ENCODE measurements around the gene LY6G5B. TPM values are rescaled to one million over a fixed set of nuclear protein-coding genes. Genes with fewer than 3 reads are reported as not detected.
A peak's percentile ranks its signal among the peaks of the same experiment; 100 is the strongest.
"Not testable (repeated sequence)": the region's sequence is repeated elsewhere in the genome, so short reads cannot be mapped to it uniquely, and the experiment has no call there.

The LY6G5B gene
- total RNA-seq, 1 experiment from 2014 or later = 1.1 TPM

DNA sequence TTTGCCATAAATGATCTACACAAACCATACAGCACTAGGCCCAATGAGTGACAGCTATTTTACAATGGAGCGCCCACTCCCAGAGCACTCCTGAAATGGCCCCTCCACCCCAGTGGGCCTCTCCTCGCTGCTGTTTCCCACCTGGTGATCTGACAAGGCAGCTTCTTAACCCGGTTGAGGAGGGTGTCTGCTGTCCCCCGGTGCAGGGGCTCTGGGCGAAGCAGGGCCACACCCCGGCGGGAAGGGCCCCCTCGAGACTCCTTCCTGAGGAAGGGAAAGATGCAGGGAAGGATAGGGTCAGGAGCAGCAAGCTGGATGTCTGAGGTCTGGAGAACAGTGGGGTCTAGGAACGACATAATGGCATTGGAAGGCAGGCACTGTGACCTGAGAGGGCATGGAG is 23.1 kb downstream of the LY6G5B start:
- no peaks in the 10 kb centered on the region for H3K36me3 ChIP-seq
- H3K9me3 ChIP-seq = no peaks in the 10 kb centered on the region

DNA sequence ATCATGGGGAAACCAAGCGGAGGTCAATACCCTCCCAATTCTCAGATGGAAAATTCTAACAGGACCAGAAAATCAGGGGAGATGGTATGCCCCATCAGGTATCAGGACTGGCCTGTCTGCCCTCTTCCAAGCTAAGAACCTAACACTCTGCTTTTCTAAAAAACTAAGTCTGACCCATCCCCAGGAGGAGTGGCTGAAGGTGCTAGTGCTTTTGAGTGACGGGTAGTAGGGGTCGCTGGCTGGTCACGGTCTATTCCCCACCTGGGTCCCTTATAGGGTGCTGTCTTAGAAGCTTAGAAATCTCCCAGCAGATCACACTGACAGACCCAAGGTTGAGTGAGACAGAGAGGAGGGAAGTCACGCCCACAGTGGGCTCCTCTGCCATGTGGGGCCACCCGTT is 23.8 kb downstream of the LY6G5B start:
- H3K4me3 ChIP-seq = no peak overlapping the region
- no peak for DNase-seq
- no peaks in the 10 kb centered on the region for H3K9me3 ChIP-seq
- no peaks in the 10 kb centered on the region for H3K27me3 ChIP-seq
- H3K36me3 ChIP-seq = no peaks in the 10 kb centered on the region

More for the DNA sequence above, 23.1 kb downstream of the LY6G5B start:
- Histone ChIP-seq H3K27me3 (no peaks in the 10 kb centered on the region), H3K4me3 (no peak overlapping the region)
- no peak for DNase-seq

DNA sequence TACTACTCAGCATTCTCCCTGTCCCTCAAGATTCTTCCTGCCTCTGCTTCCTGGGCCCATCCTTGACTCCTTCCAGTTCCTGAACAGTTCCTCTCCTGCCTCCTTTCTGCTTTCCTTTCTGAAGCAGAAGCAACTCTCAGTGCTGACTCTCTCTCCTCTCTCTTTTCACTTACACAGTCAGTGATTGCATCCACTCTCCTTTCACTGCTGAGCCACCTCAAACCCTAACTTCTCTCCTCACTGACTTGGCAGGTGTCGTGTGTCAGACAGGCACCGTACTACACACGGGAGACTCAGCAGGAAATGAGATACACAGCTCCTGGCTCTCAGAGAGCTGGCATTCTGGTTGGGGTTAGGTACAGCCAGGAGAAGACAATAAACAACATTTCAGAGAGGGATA is 27.8 kb downstream of the LY6G5B start:
- Histone ChIP-seq H3K9me3 (no peaks in the 10 kb centered on the region), H3K4me3 (no peak overlapping the region)
- DNase-seq = peak; percentile 9

DNA sequence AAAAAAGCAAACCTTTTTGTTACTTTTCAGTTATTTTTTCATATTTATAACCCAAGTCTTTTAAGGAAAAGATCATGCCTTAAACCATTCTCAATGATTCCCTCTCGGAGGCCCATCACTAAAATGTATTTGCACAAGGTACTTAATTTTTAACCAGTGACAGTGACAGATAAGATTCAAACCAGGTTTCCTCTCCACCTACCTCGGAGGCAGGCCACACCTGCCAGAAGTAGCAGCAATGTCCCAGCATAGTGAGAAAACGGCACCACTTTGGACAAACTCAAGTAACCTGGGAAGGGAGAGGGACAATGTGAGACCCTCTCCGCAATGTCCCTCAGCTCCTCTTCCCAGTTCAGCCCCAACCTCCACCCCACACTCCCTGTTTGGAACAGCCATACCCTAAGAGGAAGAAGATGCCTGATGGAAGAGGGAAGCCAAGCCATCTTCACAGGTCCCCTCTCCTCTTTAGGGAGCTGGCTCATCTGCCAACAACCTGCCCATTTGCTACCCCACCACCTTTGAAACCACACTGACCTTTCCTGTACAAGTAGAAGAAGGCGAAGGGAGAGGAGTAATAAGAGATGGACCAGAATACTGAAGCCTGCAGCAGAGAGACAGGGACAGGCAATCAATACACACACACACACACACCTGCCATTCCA is 31.1 kb downstream of the LY6G5B start:
- no peaks in the 10 kb centered on the region for H3K36me3 ChIP-seq
- no peaks in the 10 kb centered on the region for H3K9me3 ChIP-seq
- no peaks in the 10 kb centered on the region for H3K27me3 ChIP-seq
- no peak for DNase-seq
- no peak overlapping the region for H3K4me3 ChIP-seq

More for the DNA sequence above, 27.8 kb downstream of the LY6G5B start:
- Histone ChIP-seq H3K36me3 (no peaks in the 10 kb centered on the region), H3K27me3 (no peaks in the 10 kb centered on the region)

DNA sequence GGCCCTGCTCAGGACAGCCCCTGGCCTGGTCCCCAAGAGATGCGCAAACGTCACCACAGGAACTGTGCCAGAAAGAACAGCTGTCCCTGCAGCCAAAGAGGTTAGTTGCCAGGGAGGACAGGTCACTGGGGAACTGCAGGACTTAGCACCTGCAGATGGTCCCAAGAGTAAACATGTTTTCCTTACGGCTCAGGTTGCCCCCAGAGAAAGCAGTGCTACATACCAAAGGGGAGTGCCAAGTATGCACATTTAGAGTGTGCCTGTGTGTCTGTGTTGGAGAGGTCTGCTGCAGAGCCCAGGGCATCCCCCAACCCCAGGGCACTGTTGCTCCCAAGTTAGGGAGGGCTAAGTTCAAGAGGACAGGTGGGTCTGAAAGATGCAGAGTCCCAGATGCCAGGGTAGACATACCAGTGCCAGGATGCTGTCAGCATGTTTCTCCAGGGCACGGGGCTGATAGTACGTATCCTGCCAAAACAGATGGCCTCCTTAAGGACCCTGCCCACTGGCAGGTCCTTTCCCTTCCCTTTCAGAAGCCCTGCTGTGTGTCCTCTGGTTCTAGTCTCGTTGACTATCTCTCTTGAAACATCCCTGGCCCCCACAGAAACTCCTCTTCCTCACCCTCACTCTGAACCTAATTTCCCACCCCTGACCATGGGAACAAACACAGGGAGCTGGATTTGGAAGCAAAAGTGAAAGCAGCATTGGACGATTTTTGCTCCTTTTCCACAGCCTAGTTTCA is 32.1 kb downstream of the LY6G5B start:
- peak overlapping the region; percentile 91 for H3K4me3 ChIP-seq
- DNase-seq = no peak
- no peaks in the 10 kb centered on the region for H3K36me3 ChIP-seq
- H3K27me3 ChIP-seq = no peaks in the 10 kb centered on the region
- H3K9me3 ChIP-seq = no peaks in the 10 kb centered on the region

DNA sequence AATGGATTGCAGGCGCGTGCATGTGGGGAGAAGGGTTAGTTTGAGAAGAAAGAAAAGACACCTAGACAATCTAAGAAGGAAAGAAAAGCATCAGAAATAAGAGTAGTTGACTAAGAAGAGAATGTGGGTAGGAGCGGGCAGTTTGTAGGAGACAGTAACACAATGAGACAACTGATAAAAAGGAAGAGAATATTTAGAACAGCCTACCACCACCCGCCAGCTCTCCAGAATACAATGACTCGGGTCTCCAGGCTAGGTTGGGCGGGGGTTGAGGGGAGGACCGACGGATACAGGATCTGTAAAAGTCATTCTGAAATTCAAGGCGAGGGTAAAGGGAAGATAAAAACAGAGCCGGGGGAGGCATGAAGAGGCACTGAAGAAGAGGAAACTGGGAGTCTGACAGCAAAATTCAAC is 32.6 kb downstream of the LY6G5B start:
- DNase-seq = peak; percentile 4
- Histone ChIP-seq H3K27me3 (no peaks in the 10 kb centered on the region), H3K9me3 (no peaks in the 10 kb centered on the region), H3K4me3 (peak overlapping the region; percentile 91), H3K36me3 (no peaks in the 10 kb centered on the region)

DNA sequence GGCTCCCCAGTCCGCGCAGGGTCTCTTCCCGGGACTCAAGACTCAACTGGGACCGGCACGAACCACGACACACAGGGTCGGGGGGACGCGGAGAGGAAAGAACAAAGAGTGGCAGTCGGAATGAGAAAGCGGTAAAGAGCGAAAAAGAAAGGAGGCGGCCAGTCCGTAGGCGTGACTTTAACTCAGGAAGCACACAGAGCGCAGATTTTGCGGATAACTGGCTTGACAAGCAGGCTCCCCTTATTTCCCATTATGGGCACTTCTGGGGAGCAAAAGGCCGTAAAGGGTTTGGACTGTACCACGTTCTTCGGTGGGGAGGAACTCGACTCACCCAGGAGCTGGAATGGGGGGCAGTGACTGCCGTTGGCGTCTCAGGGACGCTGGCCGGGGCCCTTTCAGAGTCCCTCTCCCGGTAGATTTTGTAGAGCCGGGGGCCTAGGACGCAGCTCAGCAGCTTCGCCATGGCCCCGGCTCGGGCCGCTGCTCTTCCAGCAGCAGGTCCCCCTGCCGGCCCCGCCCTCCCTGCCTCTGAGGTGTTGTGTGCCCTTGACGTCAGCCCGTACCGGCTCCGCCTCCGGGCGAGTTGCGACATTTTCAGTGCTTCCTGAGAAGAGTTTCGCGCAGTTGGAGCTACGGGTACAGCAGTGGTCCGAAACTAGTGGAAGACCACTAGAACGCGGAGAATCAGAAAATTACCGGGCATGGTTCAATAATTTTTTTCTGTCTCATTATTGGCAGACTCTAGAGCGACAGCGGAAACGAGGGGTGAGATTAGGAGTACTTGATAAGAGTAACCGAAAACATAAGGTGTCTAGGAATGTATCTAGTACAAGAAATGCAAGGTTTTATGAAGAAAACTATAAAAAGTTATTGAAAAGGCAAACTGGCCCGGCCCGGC is 33.3 kb downstream of the LY6G5B start, which contains the start of gene ABHD16A:
ABHD16A (minus strand) TSS at position 506 of the 898 bp plus-strand sequence; CDS start at position 463, 43 bp downstream.
- Histone ChIP-seq H3K9me3 (no peaks in the 10 kb centered on the region), H3K36me3 (no peaks in the 10 kb centered on the region), H3K4me3 (peak within 1 kb of the TSS; percentile 91), H3K27me3 (no peaks in the 10 kb centered on the region)
- DNase-seq = peak; percentile 96

DNA sequence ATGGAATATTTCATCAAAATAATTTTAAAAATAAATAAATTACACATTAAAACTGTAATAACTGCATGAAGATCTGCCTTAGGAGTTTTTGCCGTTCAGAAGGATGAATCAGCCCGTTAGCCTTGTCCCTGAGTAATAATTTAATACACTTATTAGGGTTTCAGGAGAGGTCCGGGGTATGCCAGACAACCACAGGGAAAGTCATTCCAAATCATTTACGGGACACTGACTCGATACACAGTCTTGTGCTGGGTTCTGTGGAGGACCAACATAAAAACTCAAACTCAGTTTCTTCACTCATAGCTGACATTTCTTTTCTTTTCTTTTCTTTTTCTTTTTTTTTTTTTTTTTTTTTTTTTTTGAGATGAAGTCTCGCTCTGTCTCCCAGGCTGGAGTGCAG is 36.2 kb downstream of the LY6G5B start:
- Histone ChIP-seq H3K9me3 (no peaks in the 10 kb centered on the region), H3K4me3 (no peak overlapping the region), H3K27me3 (no peaks in the 10 kb centered on the region), H3K36me3 (no peaks in the 10 kb centered on the region)
- no peak for DNase-seq

DNA sequence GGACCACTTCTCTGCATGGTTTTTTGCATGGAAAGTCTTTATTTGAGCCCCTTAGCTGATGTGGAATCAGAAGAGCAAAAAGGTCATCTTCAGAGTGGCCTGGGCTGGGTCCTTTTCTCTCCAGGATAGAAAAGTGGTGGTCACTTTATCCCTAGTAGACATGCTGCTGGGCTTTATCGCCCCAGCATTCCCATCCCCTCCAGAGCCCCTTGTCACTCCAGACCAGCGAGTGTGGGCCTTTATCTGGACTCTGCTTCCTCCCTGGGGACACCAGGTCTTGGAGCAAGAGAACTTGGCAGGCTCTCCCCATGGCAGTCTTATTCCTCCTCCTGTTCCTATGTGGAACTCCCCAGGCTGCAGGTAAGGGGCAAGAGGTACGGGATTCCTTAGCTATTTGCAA is 36.8 kb downstream of the LY6G5B start, which contains the start of gene LY6G6F:
LY6G6F (plus strand) TSS at position 268 of the 400 bp plus-strand sequence; CDS start at position 309, 41 bp downstream.
- no peak for DNase-seq
- no peaks in the 10 kb centered on the region for H3K27me3 ChIP-seq
- H3K4me3 ChIP-seq = no peak within 1 kb of the TSS
- H3K9me3 ChIP-seq = no peaks in the 10 kb centered on the region
- H3K36me3 ChIP-seq = no peaks in the 10 kb centered on the region

DNA sequence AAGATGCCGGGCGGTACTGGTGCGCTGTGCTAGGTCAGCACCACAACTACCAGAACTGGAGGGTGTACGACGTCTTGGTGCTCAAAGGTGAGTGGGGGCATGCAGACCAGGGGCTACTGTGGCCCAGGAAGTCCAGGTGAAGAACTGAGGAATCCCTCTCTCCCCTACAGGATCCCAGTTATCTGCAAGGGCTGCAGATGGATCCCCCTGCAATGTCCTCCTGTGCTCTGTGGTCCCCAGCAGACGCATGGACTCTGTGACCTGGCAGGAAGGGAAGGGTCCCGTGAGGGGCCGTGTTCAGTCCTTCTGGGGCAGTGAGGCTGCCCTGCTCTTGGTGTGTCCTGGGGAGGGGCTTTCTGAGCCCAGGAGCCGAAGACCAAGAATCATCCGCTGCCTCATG is 37.9 kb downstream of the LY6G5B start:
- H3K36me3 ChIP-seq = no peaks in the 10 kb centered on the region
- H3K9me3 ChIP-seq = no peaks in the 10 kb centered on the region
- no peaks in the 10 kb centered on the region for H3K27me3 ChIP-seq
- no peak for DNase-seq
- no peak overlapping the region for H3K4me3 ChIP-seq

DNA sequence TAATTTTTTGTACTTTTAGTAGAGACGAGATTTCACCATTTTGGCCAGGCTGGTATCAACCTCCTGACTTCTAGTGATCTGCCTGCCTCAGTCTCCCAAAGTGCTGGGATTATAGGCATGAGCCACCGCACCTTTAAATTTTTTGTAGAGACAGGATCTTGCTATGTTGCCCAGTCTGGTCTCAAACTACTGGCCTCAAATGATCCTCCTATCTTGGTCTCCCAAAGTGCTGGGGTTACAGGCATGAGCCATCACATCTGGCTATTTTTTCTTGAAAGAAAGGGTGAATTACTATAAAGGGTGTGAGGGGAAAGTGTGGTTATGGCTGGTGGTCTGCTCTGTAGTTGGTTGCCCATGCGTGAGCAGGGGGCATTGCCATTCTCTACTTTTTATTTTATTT is 38.4 kb downstream of the LY6G5B start:
- Histone ChIP-seq H3K27me3 (no peaks in the 10 kb centered on the region), H3K36me3 (no peaks in the 10 kb centered on the region), H3K9me3 (no peaks in the 10 kb centered on the region), H3K4me3 (no peak overlapping the region)
- no peak for DNase-seq

DNA sequence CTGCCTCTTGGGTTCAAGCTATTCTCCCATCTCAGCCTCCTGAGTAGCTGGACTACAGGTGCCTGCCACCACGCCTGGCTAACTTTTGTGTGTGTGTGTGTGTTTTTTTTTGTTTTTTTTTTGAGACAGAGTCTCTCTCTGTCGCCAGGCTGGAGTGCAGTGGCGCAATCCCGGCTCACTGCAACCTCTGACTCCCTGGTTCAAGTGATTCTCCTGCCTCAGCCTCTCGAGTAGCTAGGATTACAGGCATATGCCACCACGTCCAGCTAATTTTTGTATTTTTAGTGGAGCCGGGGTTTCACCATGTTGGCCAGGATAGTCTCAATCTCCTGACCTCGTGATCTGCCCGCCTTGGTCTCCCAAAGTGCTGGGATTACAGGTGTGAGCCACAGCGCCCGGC is 39.4 kb downstream of the LY6G5B start:
- not testable (repeated sequence) for H3K36me3 ChIP-seq, H3K4me3 ChIP-seq, H3K9me3 ChIP-seq, H3K27me3 ChIP-seq, DNase-seq

DNA sequence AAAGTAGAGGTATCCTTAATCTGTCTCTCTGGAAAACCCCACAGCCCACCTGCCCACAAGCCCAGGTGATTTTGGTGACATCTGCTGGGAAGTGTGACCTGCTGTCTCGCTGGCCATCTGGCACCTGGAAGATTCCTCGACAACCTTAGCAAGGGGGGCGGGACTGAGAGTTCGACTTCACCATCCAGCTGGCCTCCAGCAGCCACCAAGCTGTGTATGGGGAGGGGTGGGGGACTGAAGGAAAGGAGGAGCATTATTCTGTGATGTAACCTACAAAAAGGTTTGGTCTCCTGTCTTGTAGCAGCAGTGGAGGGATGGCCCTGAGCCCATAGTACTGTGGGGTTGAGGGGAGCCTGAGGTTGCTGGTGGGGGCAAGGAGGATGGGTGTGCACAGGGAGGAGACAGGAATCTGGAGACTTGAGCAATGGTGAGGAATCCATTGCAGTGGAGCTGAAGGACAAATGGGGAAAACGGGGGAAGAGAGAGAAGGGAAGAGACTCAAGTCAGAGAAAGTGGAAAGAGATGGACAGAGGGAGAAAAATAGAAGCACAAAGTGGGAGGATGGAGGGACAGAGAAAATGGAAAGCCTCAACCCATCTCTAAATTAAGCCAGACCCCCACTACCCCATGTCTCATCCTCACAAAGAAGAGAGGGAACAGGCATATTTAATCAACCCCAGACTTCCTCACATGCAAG is 40.9 kb downstream of the LY6G5B start:
- H3K36me3 ChIP-seq = no peaks in the 10 kb centered on the region
- H3K9me3 ChIP-seq = no peaks in the 10 kb centered on the region
- no peaks in the 10 kb centered on the region for H3K27me3 ChIP-seq
- H3K4me3 ChIP-seq = no peak overlapping the region
- no peak for DNase-seq

DNA sequence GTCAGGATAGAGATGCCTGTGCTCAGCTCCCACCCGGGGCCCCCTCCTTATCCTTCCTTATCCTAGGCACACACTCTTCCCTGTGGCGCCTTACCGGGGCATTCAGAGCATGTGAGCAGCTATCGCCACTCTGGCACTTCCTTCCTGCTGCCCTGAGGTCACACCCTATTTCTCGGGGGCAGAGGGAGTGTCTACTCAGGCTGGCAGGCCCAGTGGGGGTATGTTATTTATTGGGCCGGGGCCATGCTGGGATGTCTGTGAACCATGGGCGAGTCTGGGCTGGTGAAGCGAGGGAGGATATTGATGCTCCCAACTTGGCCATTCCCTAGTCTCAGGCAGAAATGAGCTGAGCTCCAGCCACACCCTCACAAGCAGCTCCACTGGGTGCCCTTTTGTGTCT is 41.5 kb downstream of the LY6G5B start:
- Histone ChIP-seq H3K36me3 (no peaks in the 10 kb centered on the region), H3K9me3 (no peaks in the 10 kb centered on the region), H3K27me3 (no peaks in the 10 kb centered on the region), H3K4me3 (no peak overlapping the region)
- no peak for DNase-seq

DNA sequence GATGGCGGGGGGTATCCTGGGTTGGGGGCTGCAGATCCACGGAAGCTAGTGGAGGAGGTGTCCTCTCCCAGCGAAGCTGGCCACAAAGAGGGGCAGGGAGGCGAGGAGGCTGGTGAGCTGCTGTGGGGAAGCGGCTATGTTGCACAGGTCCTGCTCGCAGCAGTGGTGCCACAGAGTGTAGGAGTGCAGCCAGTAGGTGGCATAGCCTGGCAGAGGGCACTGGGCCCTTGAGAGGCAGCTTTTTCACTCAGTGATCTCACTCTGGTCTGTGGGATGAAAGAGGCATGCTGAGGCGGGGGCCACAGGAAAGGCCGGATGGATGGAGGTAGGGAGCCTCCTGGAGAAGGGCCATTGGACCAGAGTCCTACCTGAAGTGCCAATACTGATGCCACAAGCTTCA is 42.5 kb downstream of the LY6G5B start:
- no peak for DNase-seq
- H3K9me3 ChIP-seq = no peaks in the 10 kb centered on the region
- H3K4me3 ChIP-seq = no peak overlapping the region
- H3K36me3 ChIP-seq = no peaks in the 10 kb centered on the region
- no peaks in the 10 kb centered on the region for H3K27me3 ChIP-seq

DNA sequence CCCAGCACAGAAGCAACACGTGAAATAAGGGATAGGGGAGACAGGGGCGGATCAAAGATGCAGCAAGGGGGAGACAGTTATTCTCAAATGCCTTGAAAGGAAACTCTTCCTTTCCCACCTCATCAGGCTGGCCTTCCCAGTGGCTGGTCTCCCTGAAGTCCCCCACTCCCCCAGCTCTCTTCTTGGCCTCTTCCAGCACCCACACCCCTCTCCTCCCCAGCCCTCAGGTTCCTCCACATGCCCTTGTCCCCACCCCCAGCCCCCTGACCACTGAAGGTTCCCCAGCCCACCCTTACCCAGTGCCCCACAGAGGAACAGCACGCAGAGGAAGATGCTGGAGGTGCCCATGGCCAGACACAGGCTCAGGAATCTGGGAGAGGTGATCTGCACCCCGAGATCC is 43.7 kb downstream of the LY6G5B start:
- H3K9me3 ChIP-seq = no peaks in the 10 kb centered on the region
- no peak overlapping the region for H3K4me3 ChIP-seq
- DNase-seq = no peak

More for the DNA sequence above, 43.7 kb downstream of the LY6G5B start:
- H3K27me3 ChIP-seq = no peaks in the 10 kb centered on the region
- H3K36me3 ChIP-seq = no peaks in the 10 kb centered on the region

Data from MG63 (cell line).